T-helper 2 cell treated with Interferon-gamma antibody and Interleukin-4, amounts not matched to agents 5 μg/mL and 100 μg/mL, for 36 hours (primary cell): ENCODE data around the gene TLE5.

Experiments used
- DNase-seq: peaks from one replicate; pipeline ENCODE4 v3.0.0; 2021; ENCODE audit warnings: low spot score
- H3K27ac Mint-ChIP-seq: one replicate; pipeline ENCODE4 v1.8.0; 2021; ENCODE audit warnings: mild to moderate bottlenecking, mixed read lengths
- H3K27me3 Mint-ChIP-seq: one replicate; pipeline ENCODE4 v1.8.0; 2021; ENCODE audit warnings: low read depth, mixed read lengths
- H3K36me3 Mint-ChIP-seq: one replicate; pipeline ENCODE4 v1.8.0; 2021; ENCODE audit warnings: low read depth, mixed read lengths
- H3K4me1 Mint-ChIP-seq: one replicate; pipeline ENCODE4 v1.8.0; 2021; ENCODE audit warnings: low read depth, mixed read lengths
- H3K4me3 Mint-ChIP-seq: one replicate; pipeline ENCODE4 v1.8.0; 2022; ENCODE audit warnings: mild to moderate bottlenecking, moderate library complexity, mixed read lengths
- H3K9me3 Mint-ChIP-seq: one replicate; pipeline ENCODE4 v1.8.0; 2021; ENCODE audit warnings: mixed read lengths

Gene TLE5

GRCh38 chr19:3082331-3082730 is 20.0 kb upstream of the TLE5 start:
- Mint-ChIP-seq H3K4me1 (no peaks in the 10 kb centered on the region), H3K27ac (no peak overlapping the region), H3K9me3 (no peaks in the 10 kb centered on the region), H3K27me3 (peaks cover 2% of the 10 kb centered on the region), H3K4me3 (no peak overlapping the region), H3K36me3 (no peaks in the 10 kb centered on the region)
- no peak for DNase-seq

- Mint-ChIP-seq H3K36me3 (no peaks in the 10 kb centered on the region), H3K4me3 (no peak overlapping the region), H3K4me1 (peaks cover 5% of the 10 kb centered on the region), H3K27me3 (peaks cover 5% of the 10 kb centered on the region), H3K9me3 (no peaks in the 10 kb centered on the region), H3K27ac (no peak overlapping the region)
- DNase-seq: no peak
These were observed 18.0 kb upstream of the TLE5 start for GRCh38 chr19:3080286-3080685.

GRCh38 chr19:3079578-3079977 is 17.3 kb upstream of the TLE5 start:
- Mint-ChIP-seq H3K4me1 (peaks cover 5% of the 10 kb centered on the region), H3K36me3 (no peaks in the 10 kb centered on the region), H3K9me3 (no peaks in the 10 kb centered on the region), H3K27me3 (peaks cover 5% of the 10 kb centered on the region), H3K4me3 (no peak overlapping the region), H3K27ac (no peak overlapping the region)
- DNase-seq: no peak

DNA sequence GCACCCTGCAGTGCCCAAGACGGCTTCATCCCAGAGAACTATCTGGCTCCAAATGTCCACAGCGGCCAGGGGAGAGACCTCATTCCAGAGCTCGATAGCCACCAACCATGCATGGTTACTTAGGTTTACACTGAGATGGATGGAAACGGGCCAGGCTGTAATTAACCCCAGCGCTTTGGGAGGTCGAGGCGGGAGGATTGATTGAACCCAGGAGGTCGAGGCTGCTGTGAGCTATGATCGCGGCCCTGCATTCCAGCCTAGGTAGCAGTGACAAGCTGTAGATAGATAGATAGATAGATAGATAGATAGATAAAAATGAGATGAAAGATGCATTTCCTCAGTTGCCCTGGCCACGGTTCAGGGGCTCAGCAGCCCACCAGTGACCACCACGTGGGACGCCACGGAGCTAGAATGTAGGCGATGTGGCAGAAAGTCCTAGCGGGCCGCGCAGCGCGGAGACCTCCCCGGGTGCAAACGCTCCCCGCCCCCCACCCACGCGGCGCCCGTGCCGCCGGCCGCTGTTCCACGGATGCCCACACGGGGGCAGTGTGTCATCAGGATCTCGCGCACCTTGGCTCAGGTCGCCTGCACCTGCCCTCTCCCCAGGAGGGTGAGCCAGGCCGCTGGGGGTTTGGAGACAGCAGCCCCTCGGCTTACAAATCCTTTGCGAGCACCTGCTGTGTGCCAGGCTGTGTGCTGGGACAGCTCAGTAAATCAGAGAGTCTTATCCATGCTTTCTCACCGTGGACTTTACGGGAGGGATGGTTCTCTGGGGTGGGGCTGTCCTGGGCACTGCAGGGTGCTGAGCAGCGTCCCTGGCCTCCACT is 13.5 kb upstream of the TLE5 start:
- Mint-ChIP-seq H3K27me3 (peaks cover 5% of the 10 kb centered on the region), H3K4me1 (peaks cover 5% of the 10 kb centered on the region), H3K36me3 (no peaks in the 10 kb centered on the region), H3K4me3 (no peak overlapping the region), H3K27ac (no peak overlapping the region), H3K9me3 (no peaks in the 10 kb centered on the region)
- peak; percentile 49 for DNase-seq

GRCh38 chr19:3073931-3074595 is 11.8 kb upstream of the TLE5 start:
- H3K4me3 Mint-ChIP-seq: no peak overlapping the region
- H3K27me3 Mint-ChIP-seq: peaks cover 5% of the 10 kb centered on the region
- H3K36me3 Mint-ChIP-seq: no peaks in the 10 kb centered on the region
- DNase-seq: no peak
- H3K4me1 Mint-ChIP-seq: peaks cover 5% of the 10 kb centered on the region
- H3K27ac Mint-ChIP-seq: no peak overlapping the region
- H3K9me3 Mint-ChIP-seq: no peaks in the 10 kb centered on the region

- Mint-ChIP-seq H3K9me3 (no peaks in the 10 kb centered on the region), H3K4me1 (peaks cover 5% of the 10 kb centered on the region), H3K4me3 (no peak overlapping the region), H3K27ac (no peak overlapping the region), H3K27me3 (peaks cover 5% of the 10 kb centered on the region), H3K36me3 (no peaks in the 10 kb centered on the region)
- no peak for DNase-seq
These were observed 10.9 kb upstream of the TLE5 start for GRCh38 chr19:3073159-3073563.

- H3K27me3 Mint-ChIP-seq: peaks cover 3% of the 10 kb centered on the region
- no peak for DNase-seq
- no peak overlapping the region for H3K4me3 Mint-ChIP-seq
- H3K9me3 Mint-ChIP-seq: no peaks in the 10 kb centered on the region
- no peak overlapping the region for H3K27ac Mint-ChIP-seq
- H3K4me1 Mint-ChIP-seq: peaks cover 5% of the 10 kb centered on the region
- H3K36me3 Mint-ChIP-seq: no peaks in the 10 kb centered on the region
These were observed 9.5 kb upstream of the TLE5 start for GRCh38 chr19:3071768-3072167.

DNA sequence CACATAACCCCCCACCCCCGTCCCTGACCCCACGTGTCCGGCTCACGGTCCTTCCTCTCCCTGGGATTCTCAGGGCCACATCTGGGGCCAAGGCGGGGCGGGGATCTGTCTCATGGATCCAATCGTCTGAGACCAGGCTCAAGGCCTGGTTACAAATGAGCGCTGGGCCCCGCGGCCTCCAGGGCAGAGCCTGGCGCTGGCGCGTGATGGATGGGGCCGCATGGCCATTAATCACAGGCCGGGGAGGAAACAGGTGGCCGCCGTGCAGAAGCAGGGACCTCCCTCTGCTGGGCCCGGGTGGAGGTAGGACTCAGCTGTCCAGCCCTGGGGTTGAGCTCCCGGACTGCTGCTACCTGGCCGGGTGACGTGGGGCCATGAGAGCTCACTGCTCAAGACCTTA is 5.8 kb upstream of the TLE5 start:
- H3K4me1 Mint-ChIP-seq: peaks cover under 1% of the 10 kb centered on the region
- DNase-seq: no peak
- no peak overlapping the region for H3K27ac Mint-ChIP-seq
- no peak overlapping the region for H3K4me3 Mint-ChIP-seq
- H3K36me3 Mint-ChIP-seq: no peaks in the 10 kb centered on the region
- no peaks in the 10 kb centered on the region for H3K27me3 Mint-ChIP-seq
- no peaks in the 10 kb centered on the region for H3K9me3 Mint-ChIP-seq

DNA sequence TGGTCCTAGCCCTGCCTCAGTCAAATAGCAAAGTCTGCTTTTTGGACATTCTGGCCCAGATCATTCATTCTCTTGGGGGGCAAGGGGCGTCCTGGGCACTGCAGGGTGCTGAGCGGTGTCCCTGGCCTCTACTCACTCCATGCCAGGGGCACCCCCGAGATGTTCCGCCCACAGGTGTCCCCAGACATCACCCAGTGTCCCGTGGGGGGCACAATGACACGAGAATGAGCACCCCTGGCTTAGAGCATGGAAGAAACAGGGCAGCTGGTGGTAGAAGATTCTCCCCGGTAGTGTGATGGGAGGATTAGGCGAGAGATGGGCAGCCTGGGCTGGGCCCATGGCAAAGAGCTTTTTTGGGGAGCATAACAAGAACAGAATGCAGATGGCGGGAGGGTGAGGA is 5.3 kb upstream of the TLE5 start:
- peaks cover 2% of the 10 kb centered on the region for H3K36me3 Mint-ChIP-seq
- DNase-seq: no peak
- H3K4me3 Mint-ChIP-seq: no peak overlapping the region
- H3K4me1 Mint-ChIP-seq: peaks cover 3% of the 10 kb centered on the region
- no peaks in the 10 kb centered on the region for H3K27me3 Mint-ChIP-seq
- H3K9me3 Mint-ChIP-seq: no peaks in the 10 kb centered on the region
- H3K27ac Mint-ChIP-seq: no peak overlapping the region

DNA sequence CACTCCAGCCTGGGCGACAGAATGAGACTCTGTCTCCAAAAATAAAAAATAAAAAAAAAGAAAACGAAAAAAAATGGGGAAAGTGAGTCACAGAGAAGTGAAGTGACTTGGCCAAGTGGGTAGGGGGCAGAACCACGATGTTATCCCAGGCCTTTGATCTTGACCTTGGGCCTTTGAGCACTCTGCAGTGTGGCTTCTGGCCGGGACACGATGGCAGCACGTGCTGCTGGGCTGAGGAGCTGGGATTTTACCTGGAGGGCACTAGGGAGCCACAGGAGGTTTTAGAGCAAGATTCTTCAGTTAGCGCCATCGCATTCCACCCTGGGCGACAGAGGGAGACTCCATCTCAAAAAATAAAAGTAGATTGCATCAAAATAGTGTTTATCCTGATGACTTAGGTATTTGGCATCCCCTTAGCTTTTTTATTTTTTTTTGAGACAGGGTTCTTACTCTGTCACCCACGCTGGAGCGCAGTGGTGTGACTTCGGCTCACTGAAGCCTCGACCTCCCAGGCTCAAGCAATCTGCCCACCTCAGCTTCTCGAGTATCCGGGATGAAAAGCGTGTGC is 4.3 kb upstream of the TLE5 start:
- Mint-ChIP-seq H3K27me3 (no peaks in the 10 kb centered on the region), H3K4me3 (no peak overlapping the region), H3K27ac (no peak overlapping the region)

GRCh38 chr19:3065675-3066357 is 3.5 kb upstream of the TLE5 start:
- H3K4me1 Mint-ChIP-seq: peaks cover 5% of the 10 kb centered on the region
- no peaks in the 10 kb centered on the region for H3K27me3 Mint-ChIP-seq
- DNase-seq: no peak
- no peak overlapping the region for H3K27ac Mint-ChIP-seq
- peaks cover 4% of the 10 kb centered on the region for H3K36me3 Mint-ChIP-seq
- H3K9me3 Mint-ChIP-seq: no peaks in the 10 kb centered on the region
- no peak overlapping the region for H3K4me3 Mint-ChIP-seq

More for the DNA sequence above, 4.3 kb upstream of the TLE5 start:
- DNase-seq: no peak
- Mint-ChIP-seq H3K4me1 (peaks cover 3% of the 10 kb centered on the region), H3K36me3 (peaks cover 2% of the 10 kb centered on the region), H3K9me3 (no peaks in the 10 kb centered on the region)

GRCh38 chr19:3064011-3064330 is 1.7 kb upstream of the TLE5 start:
- peaks cover 18% of the 10 kb centered on the region for H3K36me3 Mint-ChIP-seq
- H3K4me1 Mint-ChIP-seq: peaks cover 13% of the 10 kb centered on the region
- DNase-seq: no peak
- no peaks in the 10 kb centered on the region for H3K27me3 Mint-ChIP-seq
- H3K27ac Mint-ChIP-seq: peak overlapping the region; percentile 26
- peak overlapping the region; percentile 94 for H3K4me3 Mint-ChIP-seq
- no peaks in the 10 kb centered on the region for H3K9me3 Mint-ChIP-seq

GRCh38 chr19:3061182-3062161 is 823 bp downstream of the TLE5 start:
- DNase-seq: peak; percentile 52
- H3K4me1 Mint-ChIP-seq: peaks cover 22% of the 10 kb centered on the region
- no peaks in the 10 kb centered on the region for H3K27me3 Mint-ChIP-seq
- peak overlapping the region; percentile 95 for H3K4me3 Mint-ChIP-seq
- H3K9me3 Mint-ChIP-seq: no peaks in the 10 kb centered on the region
- peaks cover 38% of the 10 kb centered on the region for H3K36me3 Mint-ChIP-seq
- H3K27ac Mint-ChIP-seq: peak overlapping the region; percentile 91
